Esophagus squamous epithelium (tissue), 5 donors: Measurements from ENCODE around the gene TTC16. TPM values are rescaled to one million over a fixed set of nuclear protein-coding genes. Genes with fewer than 3 reads are reported as not detected.

ENCODE experiments used
- DNase-seq: peaks from one replicate; lab custom pipeline; 2025; lab: John Stamatoyannopoulos, UW
- H3K27ac ChIP-seq, 4 donors: fragments of 200-600 bp; sonication (generic); one replicate each; pipeline ENCODE4 v1.5.1; 2016 to 2019; ENCODE audit warnings: mild to moderate bottlenecking in 1 of 4
- H3K27me3 ChIP-seq, 4 donors: fragments of 200-600 bp; sonication (generic); 1 replicate in 3 of 4; 2 replicates in 1 of 4; pipeline versions ENCODE4 v1.5.1 to v1.6.0; 2017 to 2021; ENCODE audit warnings: antibody characterized with exemption in 1 of 4
- H3K36me3 ChIP-seq, 3 donors: fragments of 200-600 bp; sonication (generic); one replicate each; pipeline ENCODE4 v1.5.1; 2016 to 2019
- H3K4me1 ChIP-seq, 3 donors: fragments of 200-600 bp; sonication (generic); one replicate each; pipeline ENCODE4 v1.5.1; 2017 to 2019
- H3K4me3 ChIP-seq, 4 donors: fragments of 200-600 bp; sonication (generic); 1 replicate in 3 of 4; 2 replicates in 1 of 4; pipeline ENCODE4 v1.5.1; 2016 to 2019; ENCODE audit warnings: mild to moderate bottlenecking in 2 of 4, moderate library complexity in 1 of 4
- H3K9me3 ChIP-seq, 3 donors: fragments of 200-600 bp; sonication (generic); one replicate each; pipeline ENCODE4 v1.5.1; 2016 to 2019
- CTCF ChIP-seq, 6 experiments: fragments of 450-650 bp in 4 of 6; fragments of 200-600 bp in 2 of 6; sonication (generic) in 2 of 6; IDR thresholded peaks; one replicate each; pipeline ENCODE4 v1.5.1; 2016 to 2019; ENCODE audit warnings: antibody characterized with exemption in 6 of 6, mild to moderate bottlenecking in 4 of 6, moderate library complexity in 4 of 6
- POLR2A ChIP-seq, 4 donors: fragments of 450-650 bp; IDR thresholded peaks; one replicate each; pipeline ENCODE4 v1.6.1; 2017; ENCODE audit warnings: antibody characterized with exemption in 4 of 4, mild to moderate bottlenecking in 4 of 4, moderate library complexity in 3 of 4
- WGBS, 2 donors: methylation state at CpG; one replicate each; pipeline ENCODE4 v1.1.5; 2018; 5-methylcytosine and 5-hydroxymethylcytosine counted together
- intact Hi-C: fragments of 100-400 bp; cut with DNase I; formaldehyde crosslinking; loops from one replicate; pipeline ENCODE4 v1.15.0; 2022
- total RNA-seq, 4 donors: library from RNA; depleted of rRNA; stranded (reverse); fragments of >200 nt; gene quantifications; one replicate each; pipeline ENCODE4 v1.1.0, GENCODE V29; 2016
- donor health status: DM: yes; HTN: yes; CAD: no.

The TTC16 gene
- total RNA-seq, 4 donors from 2014 or later, result under 0.01 to 0.23 TPM; not detected in 2

DNA sequence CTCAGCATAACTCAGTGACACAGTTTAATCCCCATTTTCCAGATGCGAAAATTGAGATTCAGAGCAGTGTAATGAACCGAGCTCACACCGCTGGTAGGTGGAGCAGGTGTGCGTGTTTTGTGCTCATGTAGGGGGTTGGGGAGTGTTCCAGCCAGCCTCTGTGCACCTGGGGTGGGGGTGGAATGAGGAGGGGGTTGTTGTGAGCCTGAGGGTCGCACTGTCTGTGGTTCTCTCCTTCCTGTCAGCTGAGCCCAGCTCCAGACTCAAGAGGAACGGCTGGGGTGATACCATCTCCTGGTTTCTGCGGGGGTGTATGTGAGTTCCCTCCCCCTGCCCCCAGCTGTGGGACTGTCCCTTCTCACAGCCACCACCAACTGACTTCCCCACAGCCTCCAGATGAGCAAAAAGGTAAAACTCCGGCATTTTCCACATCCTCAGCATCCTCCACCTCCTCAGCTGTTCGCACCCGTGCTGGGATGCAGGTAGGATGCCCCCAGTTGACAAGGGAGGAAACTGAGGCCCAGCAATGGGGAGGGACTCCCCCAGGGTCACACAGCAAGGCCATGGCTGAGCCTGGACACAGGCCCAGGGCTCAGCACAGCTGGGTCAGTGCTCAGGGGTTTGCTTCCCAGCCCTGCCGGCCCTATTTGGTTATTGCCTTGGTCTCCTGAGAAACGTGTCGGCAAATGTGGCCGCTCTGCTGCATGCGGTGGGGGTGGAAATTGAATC, 60.5 kb downstream of the TTC16 start:
- no peaks in the 10 kb centered on the region for H3K27me3 ChIP-seq
- peaks cover 0 to 32% (median 13%) of the 10 kb centered on the region in 3 donors for H3K4me1 ChIP-seq
- WGBS, 2 donors, result 43 to 81% methylated on average over 6 to 8 of the region's 15 CpGs
- no peak for DNase-seq
- no peaks in the 10 kb centered on the region for H3K9me3 ChIP-seq
- H3K27ac ChIP-seq, result peak overlapping the region; percentile 34 to 78 (median 57)
- peak overlapping the region; percentile 12 to 59 (median 32) for H3K4me3 ChIP-seq
- no peaks in the 10 kb centered on the region for H3K36me3 ChIP-seq
- TF ChIP-seq POLR2A (IDR thresholded peaks at IDR 0.05) (peak in 1 of 4 donors; percentile 11), CTCF (IDR thresholded peaks at IDR 0.05) (no peak)
- intact Hi-C loops, result no loop called here

- peak overlapping the region; percentile 12 to 59 (median 32) for H3K4me3 ChIP-seq
- H3K27ac ChIP-seq, result peak overlapping the region; percentile 34 to 78 (median 57)
- intact Hi-C loops, result no loop called here
These were observed 61.0 kb downstream of the TTC16 start for GRCh38 chr9:127776924-127777289.

DNA sequence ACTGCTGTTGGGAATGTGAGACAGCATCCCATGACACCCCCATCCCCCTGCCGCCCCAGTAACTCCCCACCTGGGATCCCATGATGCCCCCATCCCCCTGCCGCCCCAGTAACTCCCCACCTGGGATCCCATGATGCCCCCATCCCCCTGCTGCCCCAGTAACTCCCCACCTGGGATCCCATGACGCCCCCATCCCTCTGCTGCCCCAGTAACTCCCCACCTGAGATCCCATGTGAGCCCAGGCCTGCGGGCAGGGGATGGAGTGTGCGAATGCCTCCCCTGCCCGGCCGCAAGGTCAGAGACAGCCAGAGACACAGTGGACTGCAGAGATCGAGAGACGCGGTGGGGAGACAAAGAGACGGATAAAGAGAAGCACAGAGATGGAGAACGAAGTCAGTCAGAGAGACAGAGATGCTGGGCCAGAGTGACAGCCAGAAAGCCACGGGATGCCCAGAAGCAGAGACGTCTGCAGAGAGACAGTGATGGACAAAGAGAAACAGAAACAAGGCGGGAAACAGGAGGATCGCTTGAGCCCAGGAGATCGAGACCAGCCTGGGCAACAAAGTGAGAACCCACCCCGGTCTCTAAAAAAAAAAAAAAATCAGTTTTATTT, 61.6 kb downstream of the TTC16 start:
- DNase-seq, result no peak
- Histone ChIP-seq H3K9me3 (no peaks in the 10 kb centered on the region), H3K27me3 (no peaks in the 10 kb centered on the region), H3K36me3 (no peaks in the 10 kb centered on the region), H3K4me3 (peak overlapping the region; percentile 12 to 59 (median 32)), H3K4me1 (peaks cover 0 to 28% (median 9%) of the 10 kb centered on the region in 3 donors), H3K27ac (peak overlapping the region; percentile 34 to 78 (median 64))
- intact Hi-C loops, result no loop called here
- TF ChIP-seq CTCF (IDR thresholded peaks at IDR 0.05), result no peak
- TF ChIP-seq POLR2A (IDR thresholded peaks at IDR 0.05), result no peak
- 63 to 73% methylated on average over 11 of the region's 18 CpGs for WGBS, 2 donors

More at GRCh38 chr9:127776924-127777289, 61.0 kb downstream of the TTC16 start:
- Histone ChIP-seq H3K4me1 (peaks cover 0 to 26% (median 9%) of the 10 kb centered on the region in 3 donors), H3K27me3 (no peaks in the 10 kb centered on the region), H3K9me3 (no peaks in the 10 kb centered on the region), H3K36me3 (no peaks in the 10 kb centered on the region)
- 54% methylated on average over 3 of the region's 5 CpGs for WGBS, 2 donors
- TF ChIP-seq CTCF (IDR thresholded peaks at IDR 0.05) (no peak), POLR2A (IDR thresholded peaks at IDR 0.05) (no peak)
- DNase-seq, result no peak

- intact Hi-C loops, result no loop called here
- H3K4me1 ChIP-seq, result peaks cover 0 to 38% (median 13%) of the 10 kb centered on the region in 3 donors
- H3K27me3 ChIP-seq, result no peaks in the 10 kb centered on the region
- 40 to 61% methylated on average over 6 to 8 of the region's 13 CpGs for WGBS, 2 donors
- H3K4me3 ChIP-seq, result peak within 1 kb of the TSS; percentile 1 to 59 (median 32)
- no peaks in the 10 kb centered on the region for H3K9me3 ChIP-seq
- no peak for DNase-seq
- TF ChIP-seq POLR2A (IDR thresholded peaks at IDR 0.05) (peak in 1 of 4 donors; percentile 42), CTCF (IDR thresholded peaks at IDR 0.05) (no peak)
- no peaks in the 10 kb centered on the region for H3K36me3 ChIP-seq
- H3K27ac ChIP-seq, result peak within 1 kb of the TSS; percentile 51 to 88 (median 67)
These were observed 62.6 kb downstream of the TTC16 start, which contains the start of gene SH2D3C for GRCh38 chr9:127778280-127779135. TSS of gene SH2D3C (minus strand) at chr9:127778666. CDS start at chr9:127778627, 39 bp downstream.
